Ovary (tissue), 3 donors: ENCODE data around the gene ARID2.

Experiments
- POLR2A ChIP-seq: fragments of 450-650 bp; IDR thresholded peaks from one replicate; pipeline ENCODE4 v1.6.1; 2017; ENCODE audit warnings: antibody characterized with exemption, mild to moderate bottlenecking, moderate library complexity
- TF ChIP-seq, protein P1 (sequence below), 3 donors: fragments of 450-650 bp in 2 of 3; fragments of 200-600 bp in 1 of 3; IDR thresholded peaks; one replicate each; pipeline versions ENCODE4 v1.5.1 to v1.8.0; 2016 to 2022; ENCODE audit warnings: antibody characterized with exemption in 3 of 3, mild to moderate bottlenecking in 1 of 3
- donor health status: DM: no; HTN: no; CAD: no.

DNA sequence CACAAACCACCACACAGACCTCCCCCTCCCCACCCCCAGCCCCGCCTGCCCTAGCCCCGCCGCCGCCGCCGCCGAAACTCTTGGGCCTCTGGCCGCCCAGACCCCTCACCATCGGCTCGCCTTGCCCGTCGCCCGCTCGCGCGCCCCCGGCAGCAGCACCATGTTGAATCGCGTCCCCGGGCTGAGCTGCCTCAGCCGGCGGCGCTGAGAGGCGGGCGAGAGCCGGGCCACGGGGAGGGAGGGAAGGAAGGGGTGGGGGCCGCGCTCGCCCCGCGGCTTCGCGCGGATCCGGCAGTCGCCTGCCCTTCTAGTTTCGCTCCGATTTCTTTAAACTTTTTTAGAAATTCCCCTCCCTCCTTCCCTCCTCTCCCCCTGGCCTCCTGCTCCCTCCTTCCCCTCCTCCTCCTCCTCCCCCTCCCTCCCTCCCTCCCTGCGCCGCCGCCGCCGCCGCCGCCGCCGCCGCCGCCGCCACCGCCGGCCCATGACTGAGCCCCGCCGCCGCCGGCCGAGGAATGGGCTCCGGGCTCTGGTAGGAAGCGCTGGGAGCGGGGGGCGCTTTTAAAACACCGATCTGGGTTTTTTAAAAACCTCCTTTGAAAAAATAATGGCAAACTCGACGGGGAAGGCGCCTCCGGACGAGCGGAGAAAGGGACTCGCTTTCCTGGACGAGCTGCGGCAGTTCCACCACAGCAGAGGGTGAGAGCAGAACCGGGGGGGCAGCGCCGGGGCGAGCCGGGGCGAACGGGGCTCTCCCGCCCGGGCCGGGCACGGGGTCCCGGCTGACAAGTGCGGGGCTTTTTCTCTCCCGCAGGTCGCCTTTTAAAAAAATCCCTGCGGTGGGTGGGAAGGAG lies at the start of gene ARID2:
- TF ChIP-seq, protein P1, sequence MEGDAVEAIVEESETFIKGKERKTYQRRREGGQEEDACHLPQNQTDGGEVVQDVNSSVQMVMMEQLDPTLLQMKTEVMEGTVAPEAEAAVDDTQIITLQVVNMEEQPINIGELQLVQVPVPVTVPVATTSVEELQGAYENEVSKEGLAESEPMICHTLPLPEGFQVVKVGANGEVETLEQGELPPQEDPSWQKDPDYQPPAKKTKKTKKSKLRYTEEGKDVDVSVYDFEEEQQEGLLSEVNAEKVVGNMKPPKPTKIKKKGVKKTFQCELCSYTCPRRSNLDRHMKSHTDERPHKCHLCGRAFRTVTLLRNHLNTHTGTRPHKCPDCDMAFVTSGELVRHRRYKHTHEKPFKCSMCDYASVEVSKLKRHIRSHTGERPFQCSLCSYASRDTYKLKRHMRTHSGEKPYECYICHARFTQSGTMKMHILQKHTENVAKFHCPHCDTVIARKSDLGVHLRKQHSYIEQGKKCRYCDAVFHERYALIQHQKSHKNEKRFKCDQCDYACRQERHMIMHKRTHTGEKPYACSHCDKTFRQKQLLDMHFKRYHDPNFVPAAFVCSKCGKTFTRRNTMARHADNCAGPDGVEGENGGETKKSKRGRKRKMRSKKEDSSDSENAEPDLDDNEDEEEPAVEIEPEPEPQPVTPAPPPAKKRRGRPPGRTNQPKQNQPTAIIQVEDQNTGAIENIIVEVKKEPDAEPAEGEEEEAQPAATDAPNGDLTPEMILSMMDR (IDR thresholded peaks at IDR 0.05): no peak
- peak; percentile 17 for TF ChIP-seq POLR2A
